ENCODE data around the gene PROX1.

The PROX1 gene

GRCh38 chr1:214029796-214030195, 42.0 kb downstream of the PROX1 start:
- H3K9ac ChIP-seq (ENCODE audit: low read length): no peak overlapping the region
- H3K4me1 ChIP-seq (ENCODE audit: insufficient read depth, low read length, severe bottlenecking): no peaks in the 10 kb centered on the region
- H4K20me1 ChIP-seq (ENCODE audit: insufficient read depth, low read length): no peaks in the 10 kb centered on the region
- H3K4me3 ChIP-seq (ENCODE audit: low read depth, low read length, poor library complexity, severe bottlenecking): no peak overlapping the region
- H3K9me2 ChIP-seq (ENCODE audit: low read depth, low read length): no peaks in the 10 kb centered on the region
- H3K27me3 ChIP-seq (ENCODE audit: insufficient read depth, low read length): no peaks in the 10 kb centered on the region
- H3F3A ChIP-seq (ENCODE audit: insufficient read depth, low read length): no peaks in the 10 kb centered on the region
- no peak overlapping the region for H2AFZ ChIP-seq (ENCODE audit: low read length)
- H3K4me2 ChIP-seq (ENCODE audit: low read length): no peak overlapping the region
- no peak overlapping the region for H3K27ac ChIP-seq (ENCODE audit: low read depth, low read length, poor library complexity, severe bottlenecking)
- H3K9me3 ChIP-seq (ENCODE audit: low read length): no peaks in the 10 kb centered on the region
- H3K79me2 ChIP-seq (ENCODE audit: insufficient read depth, low read length): no peaks in the 10 kb centered on the region
- TF ChIP-seq CTCF (IDR thresholded peaks at IDR 0.05; ENCODE audit: low read length): no peak
- TF ChIP-seq EZH2 (IDR thresholded peaks at IDR 0.05; ENCODE audit: borderline replicate concordance, low read length): no peak
- peaks cover 21% of the 10 kb centered on the region; the same call in 1 of the 2 replicates for H3K36me3 ChIP-seq (ENCODE audit: insufficient read depth, low read length)

DNA sequence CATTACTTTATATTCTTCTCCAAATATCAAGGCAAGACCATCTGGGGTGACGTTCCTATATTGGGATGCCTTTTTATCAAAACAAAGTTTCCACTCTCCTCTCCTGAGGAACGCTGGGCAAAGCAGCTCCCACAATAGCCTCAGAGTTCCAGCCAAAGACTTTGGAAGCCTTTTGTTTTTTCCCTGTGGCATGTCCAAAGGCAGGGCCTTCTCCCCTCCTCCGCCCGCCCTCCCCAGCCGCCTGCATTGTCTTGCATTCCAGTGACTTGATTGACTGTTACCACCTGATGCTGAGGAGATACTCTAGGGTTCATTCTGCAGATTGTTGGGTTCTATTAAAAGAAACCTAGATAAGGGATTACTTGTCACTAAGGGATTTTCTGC, 43.5 kb downstream of the PROX1 start:
- no peaks in the 10 kb centered on the region for H3K4me1 ChIP-seq (ENCODE audit: insufficient read depth, low read length, severe bottlenecking)
- no peak overlapping the region for H3K4me3 ChIP-seq (ENCODE audit: low read depth, low read length, poor library complexity, severe bottlenecking)
- H4K20me1 ChIP-seq (ENCODE audit: insufficient read depth, low read length): no peaks in the 10 kb centered on the region
- no peaks in the 10 kb centered on the region for H3K9me2 ChIP-seq (ENCODE audit: low read depth, low read length)
- no peaks in the 10 kb centered on the region for H3K79me2 ChIP-seq (ENCODE audit: insufficient read depth, low read length)
- H3K4me2 ChIP-seq (ENCODE audit: low read length): no peak overlapping the region
- no peak overlapping the region for H3K9ac ChIP-seq (ENCODE audit: low read length)
- no peaks in the 10 kb centered on the region for H3K9me3 ChIP-seq (ENCODE audit: low read length)
- H3K27me3 ChIP-seq (ENCODE audit: insufficient read depth, low read length): no peaks in the 10 kb centered on the region
- peaks cover 33% of the 10 kb centered on the region; the same call in 1 of the 2 replicates for H3K36me3 ChIP-seq (ENCODE audit: insufficient read depth, low read length)
- H3K27ac ChIP-seq (ENCODE audit: low read depth, low read length, poor library complexity, severe bottlenecking): no peak overlapping the region
- H2AFZ ChIP-seq (ENCODE audit: low read length): no peak overlapping the region
- no peak for TF ChIP-seq EZH2 (IDR thresholded peaks at IDR 0.05; ENCODE audit: borderline replicate concordance, low read length)
- TF ChIP-seq CTCF (IDR thresholded peaks at IDR 0.05; ENCODE audit: low read length): no peak
- no peaks in the 10 kb centered on the region for H3F3A ChIP-seq (ENCODE audit: insufficient read depth, low read length)

DNA sequence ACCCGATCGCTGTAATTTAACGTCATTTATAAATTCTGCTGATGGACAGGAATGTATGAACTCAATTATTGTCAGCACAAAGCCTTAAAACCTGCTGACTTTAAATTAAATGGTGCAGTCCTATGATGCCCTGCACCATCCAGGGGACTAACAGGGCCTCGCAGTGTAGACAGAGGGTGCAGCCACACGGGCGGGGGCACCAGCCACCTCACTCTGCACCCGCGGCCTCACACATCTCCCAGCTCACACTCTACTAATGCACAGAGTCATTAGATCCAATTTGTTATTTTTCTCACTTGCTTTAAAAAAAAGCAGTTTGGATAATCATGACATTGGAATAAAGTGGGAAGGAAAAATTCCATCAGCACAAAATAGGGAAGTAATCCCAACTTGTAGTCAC, 49.7 kb downstream of the PROX1 start:
- Histone ChIP-seq H3F3A (ENCODE audit: insufficient read depth, low read length) (no peaks in the 10 kb centered on the region), H3K9me3 (ENCODE audit: low read length) (no peaks in the 10 kb centered on the region), H3K9ac (ENCODE audit: low read length) (no peak overlapping the region), H4K20me1 (ENCODE audit: insufficient read depth, low read length) (no peaks in the 10 kb centered on the region), H3K27me3 (ENCODE audit: insufficient read depth, low read length) (no peaks in the 10 kb centered on the region), H3K4me3 (ENCODE audit: low read depth, low read length, poor library complexity, severe bottlenecking) (no peak overlapping the region), H3K4me2 (ENCODE audit: low read length) (no peak overlapping the region), H3K4me1 (ENCODE audit: insufficient read depth, low read length, severe bottlenecking) (no peaks in the 10 kb centered on the region), H3K36me3 (ENCODE audit: insufficient read depth, low read length) (peaks cover 34% of the 10 kb centered on the region; the same call in 1 of the 2 replicates), H3K79me2 (ENCODE audit: insufficient read depth, low read length) (no peaks in the 10 kb centered on the region), H3K9me2 (ENCODE audit: low read depth, low read length) (no peaks in the 10 kb centered on the region), H2AFZ (ENCODE audit: low read length) (no peak overlapping the region), H3K27ac (ENCODE audit: low read depth, low read length, poor library complexity, severe bottlenecking) (no peak overlapping the region)
- TF ChIP-seq CTCF (IDR thresholded peaks at IDR 0.05; ENCODE audit: low read length): no peak
- TF ChIP-seq EZH2 (IDR thresholded peaks at IDR 0.05; ENCODE audit: borderline replicate concordance, low read length): no peak
